Coronary artery (tissue), 2 donors: ENCODE results near the gene MEIS1.
A peak's percentile ranks its signal among the peaks of the same experiment; 100 is the strongest.

Source experiments
- DNase-seq: peaks from one replicate; pipeline ENCODE4 v3.0.0-alpha.2; 2017; ENCODE audit warnings: low spot score
- H3K27ac ChIP-seq, 2 donors: fragments of 200-600 bp; sonication (generic); one replicate each; pipeline ENCODE4 v1.5.1; 2016 to 2019
- H3K4me3 ChIP-seq: fragments of 200-600 bp; sonication (generic); 2 replicates; pipeline ENCODE4 v1.5.1; 2016; ENCODE audit warnings: mild to moderate bottlenecking, moderate library complexity
- CTCF ChIP-seq: fragments of 200-600 bp; sonication (generic); IDR thresholded peaks from one replicate; pipeline ENCODE4 v1.5.1; 2019; ENCODE audit warnings: antibody characterized with exemption

MEIS1 gene

GRCh38 chr2:66544258-66544657, 109.3 kb downstream of the MEIS1 start:
- TF ChIP-seq CTCF: no peak
- DNase-seq: no peak
- H3K4me3 ChIP-seq: no peak overlapping the region
- no peak overlapping the region for H3K27ac ChIP-seq

DNA sequence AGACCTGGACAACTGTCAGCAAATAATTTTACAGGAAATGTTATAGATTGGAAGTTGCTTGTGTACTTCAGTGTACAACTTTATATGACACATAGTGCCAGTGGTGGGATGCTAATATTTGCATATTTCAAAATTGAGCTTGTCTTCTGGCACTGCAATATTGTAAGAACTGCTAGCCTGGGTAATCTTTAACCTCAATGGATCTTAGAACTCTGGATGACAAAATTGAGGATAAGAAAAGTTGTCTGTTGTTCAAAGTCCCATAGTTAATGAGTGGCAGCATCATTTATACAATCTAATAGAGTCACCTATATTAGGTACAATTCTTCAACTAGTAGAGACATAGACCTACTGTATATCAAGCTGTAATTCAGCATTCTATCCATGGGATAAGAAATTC, 110.3 kb downstream of the MEIS1 start:
- H3K27ac ChIP-seq: no peak overlapping the region
- DNase-seq: no peak

DNA sequence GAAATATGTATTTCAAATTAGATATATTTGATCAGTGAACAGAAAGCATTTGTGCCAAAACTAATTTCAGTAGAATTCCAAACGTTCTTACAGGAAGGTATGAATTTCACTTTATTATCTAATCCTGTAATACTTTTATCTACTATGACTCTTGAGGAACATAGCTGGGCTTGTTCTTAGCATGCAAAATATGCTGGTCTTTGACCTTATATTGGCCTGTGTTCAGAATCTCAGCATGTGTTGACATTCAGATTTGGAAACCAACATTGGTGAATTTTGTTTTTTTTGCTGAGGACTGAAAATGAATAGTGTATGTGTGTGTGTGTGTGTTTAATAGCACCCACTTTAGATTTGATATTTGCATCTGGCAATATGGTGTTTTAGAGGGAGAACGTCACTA, 112.2 kb downstream of the MEIS1 start:
- Histone ChIP-seq H3K27ac (no peak overlapping the region), H3K4me3 (no peak overlapping the region)
- DNase-seq: no peak
- TF ChIP-seq CTCF: no peak

More for the DNA sequence above, 110.3 kb downstream of the MEIS1 start:
- TF ChIP-seq CTCF: no peak
- H3K4me3 ChIP-seq: no peak overlapping the region

- Histone ChIP-seq H3K4me3 (no peak overlapping the region), H3K27ac (no peak overlapping the region)
- TF ChIP-seq CTCF: no peak
- DNase-seq: no peak
These were observed 113.0 kb downstream of the MEIS1 start for GRCh38 chr2:66547887-66548286.

- no peak overlapping the region for H3K4me3 ChIP-seq
- TF ChIP-seq CTCF: no peak
- no peak overlapping the region for H3K27ac ChIP-seq
- DNase-seq: no peak
These were observed 113.5 kb downstream of the MEIS1 start for GRCh38 chr2:66548422-66548821.

DNA sequence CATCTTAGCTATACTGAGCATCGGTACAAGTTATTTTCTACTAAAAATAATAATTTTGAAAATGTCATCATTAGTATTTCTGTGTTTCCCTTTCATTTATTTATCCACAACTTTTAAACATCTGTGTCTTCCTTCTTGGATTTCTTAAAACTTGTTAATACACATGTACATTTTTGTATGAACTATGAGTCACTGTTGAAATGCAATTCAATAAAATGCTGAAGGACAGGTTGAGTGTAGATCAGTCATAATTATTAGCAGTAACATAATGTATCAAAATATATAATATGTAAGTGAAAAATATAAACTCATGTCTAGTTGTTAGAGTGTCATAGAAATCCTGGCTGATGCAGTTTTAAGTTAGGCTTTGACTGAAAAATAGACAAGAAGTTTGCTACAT, 115.9 kb downstream of the MEIS1 start:
- DNase-seq: no peak
- no peak for TF ChIP-seq CTCF
- H3K27ac ChIP-seq: no peak overlapping the region
- H3K4me3 ChIP-seq: no peak overlapping the region

GRCh38 chr2:66553370-66553769, 118.4 kb downstream of the MEIS1 start:
- Histone ChIP-seq H3K27ac (peak overlapping the region in 1 of 2 donors; percentile 44), H3K4me3 (no peak overlapping the region)
- DNase-seq: no peak
- TF ChIP-seq CTCF: no peak
